Measurements from ENCODE around the gene PC.

- TF ChIP-seq POLR2A (IDR thresholded peaks at IDR 0.05) (no peak), CTCF (IDR thresholded peaks at IDR 0.05) (no peak)
Observed at GRCh38 chr11:66861038-66861773, 97.0 kb downstream of the PC start.
